Skeletal muscle tissue (tissue), 4 donors: ENCODE results near the gene PDSS2. TPM values are rescaled to one million over a fixed set of nuclear protein-coding genes. Genes with fewer than 3 reads are reported as not detected.
A peak's percentile ranks its signal among the peaks of the same experiment; 100 is the strongest.

Experiments
- H3K27ac ChIP-seq: one replicate; pipeline ENCODE4 v1.7.0; 2013; ENCODE audit warnings: mild to moderate bottlenecking, low read depth, low read length, inconsistent platforms
- H3K27me3 ChIP-seq, 3 donors: one replicate each; pipeline ENCODE4 v1.7.0; 2013; ENCODE audit warnings: low read length in 3 of 3; ENCODE audit not compliant: control insufficient read depth in 3 of 3, insufficient read depth in 3 of 3
- H3K36me3 ChIP-seq, 3 donors: one replicate each; pipeline ENCODE4 v1.7.0; 2013; ENCODE audit warnings: low read length in 3 of 3; ENCODE audit not compliant: control insufficient read depth in 3 of 3, insufficient read depth in 3 of 3
- H3K4me1 ChIP-seq, 3 donors: one replicate each; pipeline ENCODE4 v1.7.0; 2013; ENCODE audit warnings: low read length in 3 of 3, mild to moderate bottlenecking in 3 of 3; ENCODE audit not compliant: control insufficient read depth in 3 of 3, insufficient read depth in 3 of 3
- H3K4me3 ChIP-seq, 3 donors: one replicate each; pipeline ENCODE4 v1.7.0; 2013; ENCODE audit warnings: low read length in 3 of 3
- H3K9ac ChIP-seq, 3 donors: one replicate each; pipeline ENCODE4 v1.7.0; 2013; ENCODE audit warnings: low read length in 3 of 3, mild to moderate bottlenecking in 3 of 3, moderate library complexity in 2 of 3, low read depth in 1 of 3
- H3K9me3 ChIP-seq, 3 donors: one replicate each; pipeline ENCODE4 v1.7.0; 2013; ENCODE audit warnings: low read length in 3 of 3; ENCODE audit not compliant: control insufficient read depth in 3 of 3
- total RNA-seq: library from RNA; depleted of rRNA; stranded (reverse); fragments of >200 nt; gene quantifications from one replicate; pipeline ENCODE4 v1.2.3, GENCODE V29; 2014
- donor health status: Osteomylitis.

Gene PDSS2
- total RNA-seq, 1 donor from 2014 or later, result 6.8 TPM

GRCh38 chr6:107114926-107115694 is 344.3 kb downstream of the PDSS2 start, which contains the start of gene BEND3:
Gene BEND3, minus strand, starts transcription at chr6:107115515. Its CDS starts 16,230 bp downstream, at chr6:107099285.
- H3K27ac ChIP-seq, result peak within 1 kb of the TSS; percentile 0
- no peaks in the 10 kb centered on the region for H3K36me3 ChIP-seq
- peaks cover 12 to 16% (median 14%) of the 10 kb centered on the region in 3 donors for H3K4me1 ChIP-seq
- no peaks in the 10 kb centered on the region for H3K27me3 ChIP-seq
- H3K4me3 ChIP-seq, result peak within 1 kb of the TSS; percentile 74 to 80 (median 76)
- no peaks in the 10 kb centered on the region for H3K9me3 ChIP-seq
- H3K9ac ChIP-seq, result peak within 1 kb of the TSS; percentile 61 to 85 (median 66)

GRCh38 chr6:107114213-107114925 is 345.0 kb downstream of the PDSS2 start:
- Histone ChIP-seq H3K9me3 (no peaks in the 10 kb centered on the region), H3K4me1 (peaks cover 12 to 16% (median 14%) of the 10 kb centered on the region in 3 donors), H3K27ac (no peak overlapping the region), H3K27me3 (no peaks in the 10 kb centered on the region), H3K4me3 (peak overlapping the region; percentile 72 to 78 (median 77)), H3K36me3 (no peaks in the 10 kb centered on the region), H3K9ac (peak overlapping the region; percentile 67 to 79 (median 68))

GRCh38 chr6:107110200-107110599 is 349.2 kb downstream of the PDSS2 start:
- Histone ChIP-seq H3K4me1 (peaks cover 7 to 8% (median 8%) of the 10 kb centered on the region in 3 donors), H3K4me3 (no peak overlapping the region), H3K36me3 (no peaks in the 10 kb centered on the region), H3K27ac (no peak overlapping the region), H3K9ac (no peak overlapping the region), H3K27me3 (no peaks in the 10 kb centered on the region), H3K9me3 (no peaks in the 10 kb centered on the region)

- Histone ChIP-seq H3K4me3 (no peak overlapping the region), H3K27ac (no peak overlapping the region), H3K4me1 (peaks cover 0 to under 1% (median under 1%) of the 10 kb centered on the region in 3 donors), H3K9ac (no peak overlapping the region), H3K36me3 (no peaks in the 10 kb centered on the region), H3K27me3 (no peaks in the 10 kb centered on the region), H3K9me3 (no peaks in the 10 kb centered on the region)
Observed at GRCh38 chr6:107108201-107108890, 351.0 kb downstream of the PDSS2 start.

GRCh38 chr6:107107791-107108190 is 351.6 kb downstream of the PDSS2 start:
- no peaks in the 10 kb centered on the region for H3K36me3 ChIP-seq
- H3K27ac ChIP-seq, result no peak overlapping the region
- H3K27me3 ChIP-seq, result no peaks in the 10 kb centered on the region
- no peaks in the 10 kb centered on the region for H3K4me1 ChIP-seq
- H3K9me3 ChIP-seq, result no peaks in the 10 kb centered on the region
- H3K9ac ChIP-seq, result no peak overlapping the region
- no peak overlapping the region for H3K4me3 ChIP-seq

- no peaks in the 10 kb centered on the region for H3K27me3 ChIP-seq
- H3K9ac ChIP-seq, result no peak overlapping the region
Observed at GRCh38 chr6:107106165-107106564, 353.2 kb downstream of the PDSS2 start.

GRCh38 chr6:107105511-107106116 is 353.8 kb downstream of the PDSS2 start:
- no peak overlapping the region for H3K4me3 ChIP-seq
- H3K9ac ChIP-seq, result no peak overlapping the region
- no peaks in the 10 kb centered on the region for H3K27me3 ChIP-seq
- no peaks in the 10 kb centered on the region for H3K9me3 ChIP-seq
- no peaks in the 10 kb centered on the region for H3K36me3 ChIP-seq
- H3K4me1 ChIP-seq, result peaks cover 4 to 9% (median 4%) of the 10 kb centered on the region in 3 donors
- no peak overlapping the region for H3K27ac ChIP-seq

More at GRCh38 chr6:107106165-107106564, 353.2 kb downstream of the PDSS2 start:
- Histone ChIP-seq H3K4me3 (no peak overlapping the region), H3K4me1 (peaks cover 3 to 6% (median 4%) of the 10 kb centered on the region in 3 donors), H3K27ac (no peak overlapping the region), H3K9me3 (no peaks in the 10 kb centered on the region), H3K36me3 (no peaks in the 10 kb centered on the region)

GRCh38 chr6:107103082-107103481 is 356.3 kb downstream of the PDSS2 start:
- peaks cover 4 to 9% (median 4%) of the 10 kb centered on the region in 3 donors for H3K4me1 ChIP-seq
- no peaks in the 10 kb centered on the region for H3K9me3 ChIP-seq
- no peak overlapping the region for H3K4me3 ChIP-seq
- H3K27me3 ChIP-seq, result no peaks in the 10 kb centered on the region
- peaks cover 0 to 3% (median 0%) of the 10 kb centered on the region in 3 donors for H3K36me3 ChIP-seq
- H3K27ac ChIP-seq, result no peak overlapping the region
- H3K9ac ChIP-seq, result no peak overlapping the region
